HG03439 (cell line): ENCODE results near the gene MSI2.

Experiments used
- ATAC-seq: cut with Tn5 transposase; IDR thresholded peaks from one replicate; pipeline ENCODE4 v1.9.1; 2021; ENCODE audit warnings: mild to moderate bottlenecking, moderate library complexity; ENCODE audit not compliant: unreplicated experiment

The MSI2 gene

DNA sequence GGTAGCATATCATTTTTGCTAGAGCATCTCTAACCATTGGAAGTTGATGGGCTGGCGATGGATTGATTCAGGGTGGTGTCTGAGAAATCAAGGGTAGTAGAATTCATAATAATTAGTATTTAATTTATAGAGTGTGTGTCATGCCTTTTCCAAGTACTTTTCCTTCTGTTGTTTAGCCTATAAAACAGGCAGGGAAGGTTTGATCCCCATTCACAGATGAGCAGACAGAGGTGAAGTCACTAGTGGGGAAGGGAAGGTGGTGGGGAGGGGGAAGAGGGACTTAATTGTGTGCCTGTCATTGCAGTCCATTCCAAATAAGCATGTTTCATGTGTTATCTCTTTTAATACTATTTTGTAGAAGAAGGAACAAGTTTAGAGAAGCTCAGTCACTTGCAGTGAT is 131.3 kb downstream of the MSI2 start:
- no peak for ATAC-seq

DNA sequence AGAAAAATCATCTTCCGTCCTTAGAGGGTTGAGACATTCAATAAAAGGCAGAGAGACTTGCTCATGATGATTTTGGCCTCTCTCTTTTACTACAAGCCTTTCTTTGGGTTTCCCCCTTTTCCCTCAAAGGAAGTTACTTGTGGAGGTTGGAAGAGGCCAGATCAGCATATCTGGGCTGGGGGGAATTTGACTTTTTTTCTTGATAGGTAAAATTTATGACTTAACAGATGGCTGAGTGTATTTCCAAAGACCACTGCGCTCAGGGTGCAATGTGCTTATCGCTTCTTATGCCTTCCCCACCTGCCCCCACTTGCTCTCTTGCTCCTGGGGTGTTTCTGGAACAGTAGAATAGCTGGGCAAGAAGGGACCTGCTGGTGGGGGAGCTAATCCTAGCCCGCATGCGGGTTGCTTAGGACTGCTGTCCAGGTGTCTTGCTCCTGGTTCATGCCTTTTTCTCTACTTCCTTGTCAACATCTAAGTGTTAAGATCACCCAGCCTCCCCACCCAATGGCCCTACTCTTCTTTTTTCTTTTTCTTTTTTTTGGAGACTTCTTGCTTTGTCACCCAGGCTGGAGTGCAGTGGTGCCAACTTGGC is 131.9 kb downstream of the MSI2 start:
- ATAC-seq, result no peak

DNA sequence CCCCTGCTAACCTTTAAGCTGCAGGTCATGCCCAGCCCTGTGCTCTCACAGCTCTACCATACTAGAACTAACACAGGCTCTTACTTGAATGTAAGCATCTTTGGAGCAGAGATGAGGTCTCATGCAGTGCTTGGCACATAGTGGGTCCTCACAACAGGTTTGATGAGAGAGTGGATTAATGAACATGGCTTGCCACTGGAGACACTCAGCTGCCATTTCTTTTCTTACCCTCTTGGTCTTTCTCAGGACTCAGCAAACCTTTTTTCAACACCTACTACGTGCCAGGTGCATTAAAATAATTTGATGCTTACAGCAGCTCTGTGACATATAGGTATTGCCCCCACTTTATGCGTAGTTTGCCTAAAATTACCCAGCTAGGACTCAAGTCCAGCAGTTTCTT is 133.2 kb downstream of the MSI2 start:
- no peak for ATAC-seq

DNA sequence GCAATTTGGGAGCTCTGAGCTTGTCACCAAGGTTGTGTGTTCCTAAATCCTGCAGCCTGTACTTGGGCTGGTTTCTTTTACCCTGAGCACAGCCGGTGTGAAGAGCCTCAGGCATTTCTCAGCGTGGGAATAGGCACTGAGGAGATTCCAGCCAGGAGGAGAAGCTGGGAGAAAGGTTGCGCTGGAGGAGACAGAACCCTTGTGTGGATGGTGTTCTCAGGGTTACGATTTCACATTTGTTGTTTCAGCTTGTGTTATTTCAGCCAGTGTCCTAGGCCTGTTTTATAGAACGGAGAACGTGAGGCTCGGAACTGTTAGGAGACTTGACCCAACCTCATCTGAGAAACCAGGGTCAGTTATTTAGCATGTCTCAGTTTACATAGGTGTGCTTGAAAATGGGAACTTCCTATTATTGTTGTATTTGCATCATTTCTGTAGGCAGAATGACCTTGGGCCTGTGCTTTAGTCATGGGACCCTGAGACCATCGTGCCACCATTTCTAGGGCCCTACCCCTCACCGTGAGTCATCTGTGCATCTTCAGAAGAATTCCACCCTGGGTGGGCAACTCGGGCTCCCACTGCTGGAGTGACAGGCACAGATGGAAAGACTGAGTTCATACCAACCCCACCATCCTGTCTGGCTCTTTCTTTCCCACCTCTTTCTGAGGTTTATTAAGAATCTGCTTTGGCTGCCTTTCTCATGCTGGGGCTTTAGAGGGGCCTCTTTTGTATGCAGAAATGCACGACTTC is 134.9 kb downstream of the MSI2 start:
- ATAC-seq, result no peak

DNA sequence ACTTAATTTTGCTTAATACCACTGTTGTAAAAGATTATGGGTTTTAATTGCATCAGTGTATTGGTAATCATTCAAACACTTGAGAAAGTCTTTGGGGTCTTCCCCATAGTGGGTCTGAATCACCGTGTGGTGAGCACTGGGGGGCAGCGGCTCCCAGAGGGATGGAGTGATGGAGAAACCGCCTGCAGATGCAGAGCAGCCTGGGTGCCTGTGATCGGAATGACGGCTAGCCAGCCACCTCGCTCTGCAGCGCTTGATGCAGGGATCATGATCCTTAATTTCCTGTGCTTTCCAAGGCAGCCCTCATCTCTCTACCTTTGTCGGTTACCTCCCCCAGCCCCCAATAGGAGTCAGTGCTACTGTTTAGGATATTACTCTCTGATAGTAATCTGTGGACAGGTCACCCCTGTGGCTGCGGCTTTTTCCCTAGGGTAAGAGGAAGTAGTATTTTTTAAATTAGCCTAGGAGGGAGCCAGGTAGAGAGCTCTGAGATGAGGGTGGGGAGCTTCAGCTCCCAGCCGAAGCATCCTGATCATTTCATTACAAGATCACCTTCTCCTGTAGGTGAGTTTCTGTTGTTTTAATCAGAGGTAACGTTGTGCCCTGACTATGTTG is 135.6 kb downstream of the MSI2 start:
- ATAC-seq, result no peak

DNA sequence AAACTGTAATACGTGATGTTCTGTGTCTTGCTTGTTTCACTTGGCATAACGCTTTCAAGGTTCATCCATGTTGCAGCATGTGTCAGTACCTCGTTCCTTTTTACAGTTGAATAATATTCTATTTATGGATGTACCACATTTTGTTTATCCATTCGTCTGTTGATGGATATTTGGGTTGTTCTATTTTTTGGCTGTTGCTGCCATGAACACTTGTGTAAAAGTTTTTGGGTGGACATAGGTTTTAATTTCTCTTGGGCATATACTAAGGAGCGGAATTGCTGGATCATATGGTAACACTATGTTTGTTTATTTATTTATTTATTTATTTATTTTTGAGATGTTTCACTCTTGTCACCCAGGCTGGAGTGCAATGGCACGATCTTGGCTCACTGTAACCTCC is 137.0 kb downstream of the MSI2 start:
- no peak for ATAC-seq

DNA sequence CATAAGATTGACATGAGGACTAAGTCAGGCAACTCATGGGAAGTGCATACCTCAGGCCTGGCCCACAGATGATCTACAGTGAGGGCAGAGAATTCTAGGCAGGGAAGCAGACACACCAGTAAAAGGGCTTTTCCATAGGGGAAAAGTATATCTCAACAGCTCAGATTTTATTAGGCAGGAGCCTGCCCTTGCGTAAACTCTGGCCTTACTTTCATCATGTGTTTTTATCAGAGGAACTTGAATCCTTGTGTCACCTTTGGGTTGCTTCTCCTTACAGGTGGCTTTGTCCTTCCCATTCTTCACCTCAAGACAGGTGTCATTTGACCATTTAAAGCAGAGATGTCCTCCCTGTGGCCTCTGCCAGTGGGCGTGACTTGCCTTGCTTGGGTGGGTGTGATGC is 138.1 kb downstream of the MSI2 start:
- ATAC-seq, result no peak

DNA sequence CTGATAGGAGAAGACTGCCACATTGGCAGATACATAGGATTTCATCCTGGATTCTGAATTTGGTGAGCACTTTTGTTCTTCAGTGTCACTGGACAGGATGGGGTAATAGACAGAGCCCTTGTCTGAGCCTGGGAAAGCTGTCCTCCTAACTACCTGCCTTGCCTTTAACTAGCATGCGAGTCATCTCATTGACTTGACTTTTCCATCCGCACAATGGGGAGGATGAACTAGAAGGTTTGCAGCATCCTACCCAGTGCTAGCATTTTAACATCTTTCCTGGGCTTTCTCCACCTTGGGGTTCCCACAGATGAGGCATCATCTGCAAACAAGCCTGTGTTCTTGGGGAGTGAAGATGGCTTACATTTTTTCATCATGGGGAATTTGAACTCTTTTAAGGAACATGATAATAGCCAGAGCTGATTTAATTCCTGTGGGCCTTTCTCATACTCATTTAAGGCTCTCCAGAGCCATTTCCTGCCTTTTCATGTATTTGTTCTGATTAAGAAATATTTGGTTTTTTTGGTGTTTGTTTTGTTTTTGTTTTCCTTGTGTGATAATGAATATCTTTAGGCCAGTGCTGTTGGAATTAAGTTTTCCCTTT is 139.5 kb downstream of the MSI2 start:
- no peak for ATAC-seq

DNA sequence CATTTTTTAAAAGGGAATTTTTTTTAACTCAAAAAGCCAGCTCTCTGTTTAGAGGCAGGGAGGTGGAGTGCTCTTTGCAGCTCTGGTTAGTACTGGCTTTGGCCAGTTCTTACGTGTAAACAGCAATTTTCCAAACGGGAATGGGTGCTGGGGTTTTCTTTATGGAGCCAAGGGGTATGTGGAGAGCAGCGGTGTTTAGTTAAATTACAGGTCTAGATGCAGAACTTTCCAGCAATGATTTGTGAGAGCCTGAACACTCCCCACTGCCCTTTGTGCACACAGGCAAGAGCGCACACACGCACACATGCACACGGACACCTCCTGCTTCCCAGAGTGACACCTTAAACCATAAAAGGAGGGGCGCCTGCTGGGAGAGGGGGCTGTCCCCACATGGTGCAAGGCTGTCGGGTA is 140.2 kb downstream of the MSI2 start:
- ATAC-seq, result no peak

DNA sequence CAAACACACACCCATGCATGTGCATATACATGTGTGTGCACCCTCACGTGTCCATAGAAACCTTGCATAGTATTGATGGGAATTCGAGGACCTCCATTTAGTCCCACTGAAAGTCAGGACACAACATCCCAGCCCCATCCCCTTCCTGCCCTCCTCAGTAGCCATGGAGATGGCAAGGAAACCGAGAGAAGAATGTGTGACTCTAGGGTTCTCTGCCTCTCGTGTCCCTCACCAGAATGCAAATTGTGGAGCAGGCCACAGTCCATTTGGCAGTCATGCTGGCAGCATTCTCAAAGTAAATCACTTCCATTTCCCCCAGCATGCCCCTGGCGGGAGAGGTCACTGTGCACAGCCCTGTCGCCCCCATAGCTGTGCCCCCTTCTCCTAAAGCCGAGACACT is 141.1 kb downstream of the MSI2 start:
- no peak for ATAC-seq

DNA sequence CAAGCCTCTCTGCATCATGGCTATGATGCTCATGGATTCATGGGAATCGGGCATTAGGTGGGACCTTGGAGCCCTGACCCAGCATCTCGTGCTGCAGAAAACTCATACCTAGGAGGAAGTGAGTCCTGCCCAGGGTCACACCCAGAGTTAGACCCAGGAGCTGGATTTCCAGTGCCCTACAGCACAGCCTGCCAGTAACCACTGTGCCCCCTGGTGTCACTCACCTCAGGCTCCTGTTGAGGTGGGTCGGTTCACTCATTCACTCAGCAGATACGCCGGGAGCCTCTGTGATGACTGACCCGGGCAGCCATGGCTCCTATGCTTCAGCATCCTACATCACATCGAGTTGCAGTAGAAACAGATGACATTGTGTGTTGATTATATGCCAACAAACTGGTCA is 143.4 kb downstream of the MSI2 start:
- no peak for ATAC-seq

DNA sequence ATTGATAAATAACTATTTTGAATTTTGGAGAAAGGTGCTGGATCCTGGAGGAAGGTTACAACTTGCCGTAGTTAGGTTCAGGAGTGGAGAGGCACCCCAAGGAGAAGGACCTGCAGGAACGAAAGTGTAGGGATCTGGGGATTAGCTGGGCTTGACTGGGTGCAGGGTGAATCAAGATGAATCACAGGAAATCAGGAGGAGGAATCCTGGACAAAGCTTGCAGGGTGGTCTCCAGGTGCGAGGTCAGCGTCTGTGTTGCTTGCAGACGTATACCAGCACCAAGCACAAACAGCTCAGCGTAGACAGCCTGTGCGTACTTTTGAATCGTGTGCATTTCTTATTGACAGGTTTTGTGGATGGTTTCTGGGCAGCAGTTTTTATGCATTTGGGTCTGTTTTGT is 144.3 kb downstream of the MSI2 start:
- no peak for ATAC-seq

DNA sequence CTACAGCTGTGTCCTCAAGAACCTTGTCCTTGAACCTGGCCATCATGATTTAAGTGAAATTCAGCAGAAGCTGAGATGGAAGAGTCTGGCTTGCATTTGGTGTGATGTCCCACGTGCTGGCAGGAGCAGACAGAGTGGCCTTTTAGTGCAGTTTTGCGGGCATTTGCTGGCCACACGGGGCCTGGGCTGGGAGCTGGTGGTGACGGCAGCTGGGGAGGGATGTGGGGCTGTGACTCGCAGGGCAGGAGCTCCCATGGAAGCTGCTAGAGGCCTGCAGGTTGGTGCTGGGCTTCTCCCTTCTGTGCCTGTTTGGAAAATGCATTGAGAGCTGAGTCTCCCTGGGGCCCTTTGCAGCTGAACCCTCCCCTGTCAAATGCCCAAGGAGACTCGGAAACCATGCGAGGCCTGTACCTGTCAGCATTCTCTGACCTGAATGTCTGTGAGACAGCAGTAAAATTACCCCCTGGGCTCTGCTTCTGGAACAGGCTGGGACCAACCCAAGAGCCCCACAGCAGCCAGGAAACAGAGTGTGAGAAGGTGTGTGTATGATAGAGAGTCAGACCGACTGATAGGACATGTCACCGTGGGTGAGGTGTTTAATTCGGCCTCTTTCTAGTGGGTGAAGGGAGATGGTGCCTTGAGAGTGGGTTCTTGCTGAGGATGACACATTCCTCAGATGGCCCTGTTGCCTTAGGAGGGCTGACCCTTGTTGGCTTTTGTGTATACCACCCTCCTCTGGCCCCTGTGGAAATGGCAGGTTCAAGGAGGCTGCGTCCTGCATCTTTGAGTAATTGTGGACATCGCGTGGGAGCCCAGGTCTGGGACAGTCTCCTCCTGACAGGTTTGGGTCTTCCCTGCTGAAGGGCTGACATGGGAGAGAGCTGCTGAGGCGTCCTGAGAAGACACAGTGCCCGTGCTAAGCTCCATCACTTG is 145.5 kb downstream of the MSI2 start:
- ATAC-seq, result no peak

DNA sequence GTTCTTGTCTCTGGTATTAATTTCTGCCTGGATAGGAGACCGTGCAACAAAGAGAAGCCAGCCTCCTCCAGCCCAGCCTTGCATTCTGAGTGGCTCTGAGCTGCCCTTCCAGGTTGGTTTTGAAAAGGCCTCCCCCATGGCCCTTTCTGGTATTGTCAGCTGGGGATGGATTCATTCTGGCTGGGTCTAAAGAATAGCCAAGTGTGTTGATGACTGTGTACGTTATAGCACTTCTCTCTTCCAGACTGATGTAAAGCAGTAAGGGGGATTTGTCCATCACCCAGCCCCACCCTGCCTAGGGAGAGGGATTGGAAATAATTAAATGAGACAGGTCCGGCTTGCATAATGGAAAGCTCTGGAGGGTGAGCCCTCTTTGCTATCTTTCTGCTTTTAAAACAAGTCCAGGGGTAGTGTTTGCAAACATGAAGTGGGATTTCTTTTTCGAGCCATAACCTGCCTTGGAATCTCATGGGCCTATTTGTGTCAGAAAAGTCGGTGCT is 146.4 kb downstream of the MSI2 start:
- ATAC-seq, result no peak

DNA sequence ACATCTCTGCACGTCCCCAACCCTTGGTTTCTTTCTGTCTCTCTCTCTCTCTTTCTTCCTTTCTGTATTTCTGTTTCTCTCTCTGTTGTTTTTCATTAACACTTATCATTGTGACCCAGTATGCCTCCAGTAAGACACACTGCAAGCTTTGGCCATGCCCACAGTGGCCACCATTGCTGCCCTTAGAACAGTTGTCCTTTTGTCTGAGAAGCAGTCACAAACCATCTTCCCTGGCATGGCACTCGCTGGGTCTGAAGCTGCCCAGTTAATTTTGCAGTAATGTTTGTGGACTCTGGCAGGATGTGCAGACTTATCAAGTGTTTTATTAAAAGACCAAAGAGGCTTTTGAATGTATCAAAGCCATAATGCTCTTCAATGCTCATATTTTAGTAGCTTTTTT is 146.9 kb downstream of the MSI2 start:
- ATAC-seq, result no peak

DNA sequence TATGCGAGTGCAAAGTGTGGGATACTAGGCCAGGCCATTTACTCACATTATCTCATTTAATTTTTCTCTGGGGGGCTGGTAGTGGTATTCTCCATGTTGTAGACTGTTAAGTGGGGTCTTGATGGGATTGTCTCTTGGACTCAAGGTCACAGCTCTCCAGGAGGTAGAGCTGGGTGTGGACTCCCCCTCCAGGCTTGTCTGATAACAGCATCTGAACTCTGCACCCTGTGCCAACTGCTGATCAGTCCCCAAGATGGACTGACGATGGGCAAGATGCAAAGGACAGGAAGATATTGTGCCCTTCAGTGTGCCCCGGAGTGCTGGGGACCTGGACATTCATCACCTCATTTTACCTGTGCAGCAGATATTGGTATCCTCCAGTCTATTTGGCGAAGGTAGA is 147.8 kb downstream of the MSI2 start:
- ATAC-seq, result no peak

DNA sequence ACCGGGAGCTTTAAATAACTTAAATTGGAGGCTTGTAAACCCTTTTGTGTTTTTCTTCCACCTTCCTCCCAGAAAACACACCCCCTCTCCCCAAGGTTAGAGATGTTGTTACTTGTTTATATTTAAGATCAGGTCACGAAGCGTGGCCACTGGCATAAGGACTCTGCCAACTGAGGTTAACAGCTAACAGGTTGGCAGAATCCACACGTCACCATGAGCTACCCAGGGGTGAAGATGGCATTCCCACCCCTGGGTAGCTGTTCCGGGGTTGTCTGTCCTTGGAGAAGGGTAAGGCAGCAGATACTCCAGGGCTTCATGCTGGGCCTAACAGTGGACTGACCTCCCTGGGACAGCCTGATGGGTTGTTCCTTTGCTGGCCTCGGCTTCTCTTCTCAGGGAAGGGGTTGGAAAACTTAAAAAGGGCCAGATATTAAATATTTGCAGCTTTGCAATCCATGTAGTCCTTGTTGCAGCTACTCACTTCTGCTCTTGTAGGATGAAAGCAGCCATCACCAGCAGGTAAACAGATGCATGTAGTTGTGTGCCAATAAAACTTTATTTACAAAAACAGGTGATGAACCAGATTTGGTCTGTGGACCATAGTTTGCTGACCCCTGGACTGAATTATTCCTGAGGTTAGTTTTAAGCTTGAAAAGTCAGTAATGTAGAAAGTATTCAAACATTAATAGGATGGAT is 148.6 kb downstream of the MSI2 start:
- ATAC-seq, result no peak

DNA sequence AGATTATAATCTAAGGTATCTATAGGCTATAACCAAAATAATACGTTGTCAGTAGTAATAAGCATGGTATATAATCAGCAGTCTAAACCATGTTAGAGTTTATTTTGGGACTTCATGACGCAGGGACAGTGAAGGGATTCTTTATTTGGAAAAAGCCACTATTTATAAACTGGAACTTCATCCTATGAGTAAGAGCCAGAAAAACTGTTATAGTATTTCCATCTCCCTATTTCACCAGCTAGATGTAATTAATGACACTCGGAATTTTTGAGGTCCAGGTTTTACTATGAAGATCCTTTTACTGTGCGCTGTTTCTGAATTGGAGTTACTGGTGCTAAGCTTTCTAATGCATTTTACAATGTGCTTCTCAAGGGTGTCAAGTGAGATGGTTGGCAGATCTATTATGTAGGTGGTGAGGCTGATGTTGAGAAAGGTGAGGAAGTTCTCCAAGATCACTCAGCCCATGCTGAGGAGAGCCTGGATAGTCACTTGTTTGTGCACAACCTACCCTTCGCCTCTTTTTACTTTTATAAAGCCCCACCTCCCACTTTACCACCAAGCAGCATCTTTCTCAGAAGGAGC is 149.3 kb downstream of the MSI2 start:
- ATAC-seq, result no peak

DNA sequence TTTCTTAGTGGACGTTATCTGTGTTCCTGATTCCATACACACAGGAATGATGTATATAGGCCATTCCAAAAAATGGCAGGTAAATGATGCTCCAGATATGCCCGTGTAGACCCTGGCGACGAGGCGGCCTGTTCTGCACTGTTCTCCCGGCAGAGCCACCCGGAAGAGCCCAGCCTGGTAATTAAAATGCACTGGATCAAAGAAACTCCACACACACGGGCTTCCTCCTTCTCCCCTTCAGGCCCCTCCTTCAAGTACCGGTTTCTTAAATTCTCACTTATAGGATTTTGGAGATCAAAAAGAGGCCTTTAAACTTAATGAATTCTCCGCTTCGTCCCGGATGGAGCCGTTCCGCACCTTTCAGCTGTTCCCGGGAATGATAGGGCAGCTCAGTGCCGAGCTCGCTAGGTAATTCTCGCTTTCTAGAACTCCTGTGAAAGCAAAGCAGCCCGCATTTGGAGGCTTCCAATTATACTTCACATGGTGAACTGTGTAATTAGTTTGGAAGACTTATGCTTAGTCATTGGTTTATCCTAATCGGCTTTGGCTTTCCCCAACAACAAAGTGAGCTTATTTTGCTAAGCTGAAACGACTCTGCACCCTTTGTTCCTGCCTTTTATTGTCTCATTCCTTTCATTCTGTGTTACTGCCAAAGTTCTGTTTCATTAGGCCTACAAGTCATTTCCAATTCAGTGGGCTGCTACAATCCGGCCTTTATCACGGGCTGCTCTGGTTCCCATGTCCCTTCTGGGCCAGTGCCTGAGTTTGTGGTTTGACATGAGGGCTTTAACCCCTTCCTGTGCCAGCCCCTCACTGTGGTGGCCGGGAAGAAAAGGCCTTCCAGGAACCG is 150.0 kb downstream of the MSI2 start:
- no peak for ATAC-seq
